Prostate gland (tissue), 2 donors: Measurements from ENCODE around the gene MORN1. TPM values are rescaled to one million over a fixed set of nuclear protein-coding genes. Genes with fewer than 3 reads are reported as not detected.

ENCODE experiments used
- DNase-seq: peaks from one replicate; pipeline ENCODE4 v3.0.0-alpha.2; 2019; ENCODE audit warnings: low spot score
- H3K27ac ChIP-seq, 2 donors: fragments of 200-600 bp; sonication (generic); 2 replicates each; pipeline ENCODE4 v1.5.1; 2017 to 2019
- H3K27me3 ChIP-seq: fragments of 200-600 bp; sonication (generic); replicated peaks from 2 replicates; pipeline ENCODE4 v1.5.1; 2019; ENCODE audit not compliant: insufficient read depth
- H3K36me3 ChIP-seq, 2 donors: fragments of 200-600 bp; sonication (generic); 1 replicate in 1 of 2; 2 replicates in 1 of 2; pipeline versions ENCODE4 v1.5.1 to v1.8.1; 2017 to 2019
- H3K4me1 ChIP-seq: fragments of 200-600 bp; sonication (generic); replicated peaks from 2 replicates; pipeline ENCODE4 v1.5.1; 2019
- H3K4me3 ChIP-seq, 2 donors: fragments of 200-600 bp; sonication (generic); 2 replicates each; pipeline ENCODE4 v1.5.1; 2017 to 2019
- H3K9me3 ChIP-seq: fragments of 200-600 bp; sonication (generic); 2 replicates; pipeline ENCODE4 v1.5.1; 2017
- CTCF ChIP-seq, 4 experiments: fragments of 200-600 bp in 2 of 4; fragments of 450-650 bp in 2 of 4; sonication (generic) in 2 of 4; IDR thresholded peaks; 1 replicate in 3 of 4; 2 replicates in 1 of 4; pipeline ENCODE4 v1.5.1; 2016 to 2019; ENCODE audit warnings: antibody characterized with exemption in 4 of 4, mild to moderate bottlenecking in 2 of 4, moderate library complexity in 2 of 4
- POLR2A ChIP-seq: fragments of 450-650 bp; IDR thresholded peaks from one replicate; pipeline ENCODE4 v1.6.1; 2016; ENCODE audit warnings: antibody characterized with exemption, mild to moderate bottlenecking
- POLR2AphosphoS5 ChIP-seq: sonication (generic); formaldehyde crosslinking; IDR thresholded peaks from one replicate; pipeline ENCODE4 v1.6.1; 2017; ENCODE audit warnings: antibody characterized with exemption
- WGBS: methylation state at CpG from one replicate; pipeline ENCODE4 v1.1.5; 2018; 5-methylcytosine and 5-hydroxymethylcytosine counted together
- intact Hi-C: fragments of 100-400 bp; cut with DNase I; formaldehyde crosslinking; loops from one replicate; pipeline ENCODE4 v1.14.2; 2022
- total RNA-seq, 2 donors: library from RNA; depleted of rRNA; stranded (reverse); fragments of >200 nt; gene quantifications; one replicate each; pipeline ENCODE4 v1.1.0, GENCODE V29; 2016

MORN1 gene
- total RNA-seq, 2 donors from 2014 or later: 18.6 to 21.0 TPM

- DNase-seq: no peak
- Histone ChIP-seq H3K27ac (no peak overlapping the region), H3K4me1 (peaks cover 8% of the 10 kb centered on the region), H3K27me3 (no peaks in the 10 kb centered on the region), H3K9me3 (no peaks in the 10 kb centered on the region), H3K4me3 (no peak overlapping the region), H3K36me3 (peaks cover 5 to 29% of the 10 kb centered on the region in 2 donors)
- no peak for TF ChIP-seq CTCF (IDR thresholded peaks at IDR 0.05)
- WGBS: 91% methylated on average over 22 of the region's 22 CpGs
- intact Hi-C loops: no loop called here
Measured at GRCh38 chr1:2304282-2304681, 87.1 kb downstream of the MORN1 start.

- DNase-seq: no peak
- intact Hi-C loops: no loop called here
- TF ChIP-seq POLR2A (no peak), CTCF (IDR thresholded peaks at IDR 0.05) (no peak), POLR2AphosphoS5 (no peak)
- Histone ChIP-seq H3K4me1 (peaks cover 12% of the 10 kb centered on the region), H3K9me3 (no peaks in the 10 kb centered on the region), H3K4me3 (no peak overlapping the region), H3K36me3 (peaks cover 5 to 29% of the 10 kb centered on the region in 2 donors), H3K27ac (peak overlapping the region; percentile 56 to 72), H3K27me3 (no peaks in the 10 kb centered on the region)
- 89% methylated on average over 26 of the region's 26 CpGs for WGBS
Measured at GRCh38 chr1:2303781-2304180, 87.6 kb downstream of the MORN1 start.

GRCh38 chr1:2303016-2303775 lies 88.2 kb downstream of the MORN1 start:
- H3K4me3 ChIP-seq: no peak overlapping the region
- intact Hi-C loops: no loop called here
- H3K4me1 ChIP-seq: peaks cover 14% of the 10 kb centered on the region
- H3K36me3 ChIP-seq: peaks cover 5 to 26% of the 10 kb centered on the region in 2 donors
- no peak for TF ChIP-seq CTCF (IDR thresholded peaks at IDR 0.05)
- peak; percentile 84 for TF ChIP-seq POLR2AphosphoS5
- no peak for TF ChIP-seq POLR2A
- H3K27ac ChIP-seq: peak overlapping the region; percentile 56 to 72
- H3K27me3 ChIP-seq: no peaks in the 10 kb centered on the region
- 51% methylated on average over 35 of the region's 35 CpGs for WGBS
- peak; percentile 85 for DNase-seq
- H3K9me3 ChIP-seq: no peaks in the 10 kb centered on the region

- H3K27me3 ChIP-seq: no peaks in the 10 kb centered on the region
- peaks cover 14% of the 10 kb centered on the region for H3K4me1 ChIP-seq
- no peak overlapping the region for H3K4me3 ChIP-seq
- intact Hi-C loops: no loop called here
- TF ChIP-seq POLR2AphosphoS5 (no peak), POLR2A (no peak), CTCF (IDR thresholded peaks at IDR 0.05) (no peak)
- H3K36me3 ChIP-seq: peaks cover 3 to 18% of the 10 kb centered on the region in 2 donors
- 86% methylated on average over 22 of the region's 24 CpGs for WGBS
- no peak for DNase-seq
- H3K27ac ChIP-seq: peak overlapping the region; percentile 56 to 72
- H3K9me3 ChIP-seq: no peaks in the 10 kb centered on the region
Measured at GRCh38 chr1:2302292-2302925, 88.9 kb downstream of the MORN1 start.
